ENCODE data around the gene GPR108.

Gene GPR108

GRCh38 chr19:6737873-6738786 lies 750 bp upstream of the GPR108 start (continued):
- TF ChIP-seq ZFP41 (tag by site-specific recombination; IDR thresholded peaks at IDR 0.05; ENCODE audit: borderline replicate concordance) = no peak
- peak; percentile 84 for TF ChIP-seq GLIS2 (tag by site-specific recombination; IDR thresholded peaks at IDR 0.05)
- no peak for TF ChIP-seq ZNF274 (IDR thresholded peaks at IDR 0.05; ENCODE audit: low read length)
- TF ChIP-seq ZNF274 (tag by site-specific recombination; IDR thresholded peaks at IDR 0.05; ENCODE audit: borderline replicate concordance) = no peak
- no peak for TF ChIP-seq ZNF391 (tag by site-specific recombination; IDR thresholded peaks at IDR 0.05; ENCODE audit: borderline replicate concordance, low read depth)
- no peak for TF ChIP-seq ZNF394 (tag by site-specific recombination; IDR thresholded peaks at IDR 0.05; ENCODE audit: borderline replicate concordance)
- TF ChIP-seq ZNF26 (tag by site-specific recombination; IDR thresholded peaks at IDR 0.05) = no peak
- TF ChIP-seq GLIS1 (tag by site-specific recombination; IDR thresholded peaks at IDR 0.05) = peak; percentile 63
- no peak; the same call in 1 of the 2 replicates for TF ChIP-seq ZIC2 (tag by site-specific recombination; IDR thresholded peaks at IDR 0.05)
- TF ChIP-seq ZNF830 (tag by site-specific recombination; IDR thresholded peaks at IDR 0.05; ENCODE audit: low read depth) = no peak
- TF ChIP-seq PBX3 (CRISPR knock-in tag; IDR thresholded peaks at IDR 0.05) = no peak; the same call in 1 of the 2 replicates
- TF ChIP-seq PRDM1 (tag by site-specific recombination; IDR thresholded peaks at IDR 0.05) = no peak
- TF ChIP-seq ZNF266 (tag by site-specific recombination; IDR thresholded peaks at IDR 0.05; ENCODE audit: low read depth) = no peak
- TF ChIP-seq GLI4 (tag by site-specific recombination; IDR thresholded peaks at IDR 0.05) = no peak
- TF ChIP-seq ZNF571 (tag by site-specific recombination; IDR thresholded peaks at IDR 0.05) = no peak
- no peak for TF ChIP-seq ZBTB17 (tag by site-specific recombination; IDR thresholded peaks at IDR 0.05)
- TF ChIP-seq ZFP69B (tag by site-specific recombination; IDR thresholded peaks at IDR 0.05) = peak; percentile 15; the same call in 1 of the 2 replicates
- TF ChIP-seq ZBTB20 (tag by site-specific recombination; IDR thresholded peaks at IDR 0.05) = no peak
- 0 out of 2 replicates have a peak, but pooled peaks have one; percentile 11 for TF ChIP-seq INSM2 (tag by site-specific recombination; IDR thresholded peaks at IDR 0.05)
- no peak for TF ChIP-seq ZNF2 (tag by site-specific recombination; IDR thresholded peaks at IDR 0.05)
- TF ChIP-seq ZNF473 (tag by site-specific recombination; IDR thresholded peaks at IDR 0.05) = no peak
- no peak for TF ChIP-seq ZNF623 (tag by site-specific recombination; IDR thresholded peaks at IDR 0.05)
- TF ChIP-seq ZNF521 (tag by site-specific recombination; IDR thresholded peaks at IDR 0.05) = no peak
- TF ChIP-seq ZNF121 (tag by site-specific recombination; IDR thresholded peaks at IDR 0.05) = no peak
- TF ChIP-seq ZNF664 (tag by site-specific recombination; IDR thresholded peaks at IDR 0.05) = no peak
- TF ChIP-seq ZNF658 (tag by site-specific recombination; IDR thresholded peaks at IDR 0.05) = no peak
- no peak for TF ChIP-seq ZNF138 (tag by site-specific recombination; IDR thresholded peaks at IDR 0.05; ENCODE audit: borderline replicate concordance)
- TF ChIP-seq ZXDB (tag by site-specific recombination; IDR thresholded peaks at IDR 0.05) = no peak
- no peak for TF ChIP-seq ZNF248 (tag by site-specific recombination; IDR thresholded peaks at IDR 0.05)
- no peak for TF ChIP-seq ZNF639 (tag by site-specific recombination; IDR thresholded peaks at IDR 0.05)
- no peak for TF ChIP-seq KLF10 (tag by site-specific recombination; IDR thresholded peaks at IDR 0.05)
- no peak for TF ChIP-seq ZNF221 (tag by site-specific recombination; IDR thresholded peaks at IDR 0.05; ENCODE audit: borderline replicate concordance)
- TF ChIP-seq ZNF449 (tag by site-specific recombination; IDR thresholded peaks at IDR 0.05) = no peak; the same call in 1 of the 2 replicates
- no peak for TF ChIP-seq ZNF624 (tag by site-specific recombination; IDR thresholded peaks at IDR 0.05)

Data from HEK293 (cell line).